IMR-90 (cell line): ENCODE data around the gene PRKD2.

Source experiments
- CEBPB ChIP-seq: IDR thresholded peaks from 2 replicates; pipeline ENCODE4 v1.6.1; 2012; ENCODE audit warnings: low read depth, low read length, improper control_type of control experiment
- CTCF ChIP-seq: conservative IDR thresholded peaks from 2 replicates; pipeline ENCODE4 v1.5.1; 2012; ENCODE audit warnings: mild to moderate bottlenecking, low read depth, low read length, improper control_type of control experiment
- MXI1 ChIP-seq: IDR thresholded peaks from 2 replicates; pipeline ENCODE4 v1.6.1; 2012; ENCODE audit warnings: low read depth, mild to moderate bottlenecking, low read length, moderate library complexity, borderline replicate concordance
- POLR2A ChIP-seq: IDR thresholded peaks from 2 replicates; pipeline ENCODE4 v1.6.1; 2012; ENCODE audit warnings: mild to moderate bottlenecking, low read depth, low read length
- RAD21 ChIP-seq: IDR thresholded peaks from 2 replicates; pipeline ENCODE4 v1.6.1; 2012; ENCODE audit warnings: low read length, improper control_type of control experiment
- SMC3 ChIP-seq: fragments of 150-350 bp; IDR thresholded peaks from 2 replicates; pipeline ENCODE4 v1.6.1; 2016; ENCODE audit warnings: low read depth, mild to moderate bottlenecking, antibody characterized with exemption, low read length, moderate library complexity
- TF ChIP-seq, protein P1 (sequence below): fragments of 150-350 bp; IDR thresholded peaks from 2 replicates; pipeline ENCODE4 v1.6.1; 2016; ENCODE audit warnings: low read depth, mild to moderate bottlenecking, low read length, moderate library complexity, borderline replicate concordance

GRCh38 chr19:46670813-46671212 is 46.1 kb downstream of the PRKD2 start:
- TF ChIP-seq CTCF (no peak), RAD21 (no peak), POLR2A (no peak), MXI1 (no peak), CEBPB (no peak), SMC3 (no peak)
- TF ChIP-seq, protein P1, sequence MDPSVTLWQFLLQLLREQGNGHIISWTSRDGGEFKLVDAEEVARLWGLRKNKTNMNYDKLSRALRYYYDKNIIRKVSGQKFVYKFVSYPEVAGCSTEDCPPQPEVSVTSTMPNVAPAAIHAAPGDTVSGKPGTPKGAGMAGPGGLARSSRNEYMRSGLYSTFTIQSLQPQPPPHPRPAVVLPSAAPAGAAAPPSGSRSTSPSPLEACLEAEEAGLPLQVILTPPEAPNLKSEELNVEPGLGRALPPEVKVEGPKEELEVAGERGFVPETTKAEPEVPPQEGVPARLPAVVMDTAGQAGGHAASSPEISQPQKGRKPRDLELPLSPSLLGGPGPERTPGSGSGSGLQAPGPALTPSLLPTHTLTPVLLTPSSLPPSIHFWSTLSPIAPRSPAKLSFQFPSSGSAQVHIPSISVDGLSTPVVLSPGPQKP: no peak
